ENCODE measurements around the gene SIAH1.
"Not testable (repeated sequence)": the region's sequence is repeated elsewhere in the genome, so short reads cannot be mapped to it uniquely, and the experiment has no call there.

Gene SIAH1

GRCh38 chr16:48395375-48395774 is 10.2 kb upstream of the SIAH1 start:
- DNase-seq: no peak
- intact Hi-C loops (cut with DNase I): no loop called here

- intact Hi-C loops (cut with DNase I): no loop called here
- peak in 5 of 42 donors; percentile 14 to 54 (median 21) for DNase-seq
Measured at GRCh38 chr16:48394355-48394703, 9.1 kb upstream of the SIAH1 start.

- intact Hi-C loops (cut with DNase I): no loop called here
- DNase-seq: peak; percentile 48 to 96 (median 80)
Measured at GRCh38 chr16:48393485-48394354, 8.5 kb upstream of the SIAH1 start.

DNA sequence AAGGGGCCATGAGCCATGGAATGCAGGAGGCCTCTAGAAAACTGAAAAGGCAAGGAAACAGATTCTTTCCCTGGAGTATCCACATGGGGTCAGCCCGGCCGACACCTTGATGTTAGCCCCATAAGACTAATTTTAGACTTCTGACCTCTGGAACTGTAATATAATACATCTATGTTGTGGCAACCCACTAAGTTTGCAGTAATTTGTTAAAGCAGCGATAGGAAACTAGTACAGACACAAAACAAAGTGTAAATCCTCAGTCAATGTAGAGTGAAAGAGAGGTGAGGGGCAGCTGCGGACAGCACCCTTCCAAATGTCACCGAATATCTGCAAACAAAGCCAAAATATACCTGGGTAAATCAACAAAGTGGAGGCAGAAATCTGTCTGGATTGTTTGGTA is 7.2 kb upstream of the SIAH1 start:
- intact Hi-C loops (cut with DNase I): no loop called here
- no peak for DNase-seq

DNA sequence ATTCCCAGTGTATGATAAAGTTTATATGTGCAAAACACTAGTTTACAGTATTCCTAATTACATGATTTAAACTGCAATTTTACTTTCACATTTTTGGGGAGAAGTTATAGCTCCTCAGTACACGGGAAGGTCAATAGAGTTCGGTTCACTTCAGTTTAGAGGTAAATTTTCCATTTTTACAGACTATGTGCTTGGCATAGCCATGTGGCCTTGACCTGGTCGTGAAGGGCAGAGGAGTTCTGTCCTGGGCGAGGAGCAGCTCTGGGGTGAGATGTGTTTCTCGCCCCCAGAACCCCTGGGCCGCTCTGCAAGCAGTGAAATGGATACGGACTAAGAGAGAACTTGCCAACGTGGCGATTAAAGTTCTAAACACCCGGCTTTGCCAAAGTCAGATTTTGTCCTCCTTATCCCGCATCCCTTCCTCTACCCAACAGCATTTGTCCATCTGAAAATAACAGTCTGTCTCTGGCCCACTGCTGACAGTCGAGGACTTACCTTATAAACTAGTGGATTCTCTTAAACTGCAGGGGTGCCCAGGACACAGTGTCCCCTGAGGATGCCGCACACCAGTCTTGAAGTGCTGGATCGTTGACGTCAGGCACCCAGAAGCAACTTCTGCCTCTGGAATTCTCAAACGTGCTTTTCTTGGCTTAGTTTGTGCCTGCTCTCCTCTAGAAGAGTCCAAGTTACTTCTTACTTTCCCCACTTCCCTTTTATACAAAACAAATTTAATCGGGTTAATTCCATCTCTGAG is 1.5 kb upstream of the SIAH1 start:
- intact Hi-C loops (cut with DNase I): no loop called here
- no peak for DNase-seq

GRCh38 chr16:48384520-48385252 is 527 bp downstream of the SIAH1 start:
- DNase-seq: peak in 41 of 42 donors; percentile 35 to 92 (median 72)
- intact Hi-C loops (cut with DNase I): no loop called here

GRCh38 chr16:48383877-48384519 is 1.2 kb downstream of the SIAH1 start:
- intact Hi-C loops (cut with DNase I): no loop called here
- DNase-seq: peak in 1 of 42 donors; percentile 25

DNA sequence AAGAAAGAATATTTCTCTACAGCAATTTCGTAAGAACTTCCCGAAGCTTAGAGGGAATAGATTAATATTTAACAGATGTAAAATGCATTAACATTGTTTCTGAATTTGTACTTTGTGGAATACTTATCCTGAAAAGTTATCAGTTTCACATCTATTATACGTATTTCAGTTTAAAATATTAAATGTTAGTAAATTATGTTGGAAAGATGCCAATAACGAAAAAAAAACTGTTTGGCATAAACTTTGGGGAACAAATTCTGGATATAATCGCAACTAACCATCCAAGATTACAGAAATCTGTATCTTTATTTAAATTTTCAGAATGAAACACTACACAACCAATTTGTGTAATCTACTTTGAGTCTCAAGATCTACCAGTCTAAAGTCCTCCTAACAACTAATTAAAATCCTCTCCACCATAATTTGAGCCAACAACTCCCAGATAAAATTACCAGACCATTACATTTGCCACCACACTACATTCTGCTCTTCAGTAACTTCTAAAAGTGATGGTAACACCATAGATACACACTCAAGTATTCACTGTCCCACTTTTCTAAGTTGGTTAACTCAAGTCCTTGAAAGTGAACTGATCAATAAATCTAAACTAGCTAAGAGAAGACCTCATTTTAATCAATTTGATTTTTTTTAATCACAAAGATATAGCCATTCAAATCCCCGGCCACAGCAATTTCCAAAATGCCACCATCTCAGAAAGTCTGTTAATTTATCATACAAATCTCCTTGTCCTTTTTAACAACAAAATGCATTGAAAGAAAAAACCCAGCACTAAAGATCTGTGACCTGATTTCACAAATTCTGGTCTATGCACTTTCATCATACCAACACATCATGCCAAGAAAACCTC is 2.0 kb downstream of the SIAH1 start:
- intact Hi-C loops (cut with DNase I): no loop called here
- no peak for DNase-seq

- DNase-seq: no peak
- intact Hi-C loops (cut with DNase I): no loop called here
Measured at GRCh38 chr16:48382131-48382530, 3.1 kb downstream of the SIAH1 start.

GRCh38 chr16:48381201-48381600 is 4.0 kb downstream of the SIAH1 start:
- no peak for DNase-seq
- intact Hi-C loops (cut with DNase I): no loop called here

GRCh38 chr16:48378836-48379235 is 6.4 kb downstream of the SIAH1 start:
- intact Hi-C loops (cut with DNase I): no loop called here
- DNase-seq: no peak

DNA sequence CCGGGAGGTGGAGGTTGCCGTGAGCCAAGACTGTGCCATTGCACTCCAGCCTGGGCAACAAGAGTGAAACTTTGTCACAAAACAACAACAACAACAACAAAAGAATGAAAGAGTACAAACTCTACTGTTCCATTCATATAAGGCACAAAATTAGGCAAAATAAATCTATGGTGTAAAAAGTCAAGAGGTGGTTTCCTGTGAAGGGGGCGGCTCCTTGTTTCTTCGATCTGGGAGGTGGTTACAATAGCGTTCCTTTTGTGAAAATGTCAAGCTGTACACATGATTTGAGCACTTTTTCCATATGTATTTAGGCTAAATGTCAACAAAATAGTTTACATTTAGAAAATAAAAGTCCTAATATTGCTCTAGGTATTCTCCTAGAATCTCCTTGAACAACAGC is 6.9 kb downstream of the SIAH1 start:
- intact Hi-C loops (cut with DNase I): no loop called here
- DNase-seq: no peak

DNA sequence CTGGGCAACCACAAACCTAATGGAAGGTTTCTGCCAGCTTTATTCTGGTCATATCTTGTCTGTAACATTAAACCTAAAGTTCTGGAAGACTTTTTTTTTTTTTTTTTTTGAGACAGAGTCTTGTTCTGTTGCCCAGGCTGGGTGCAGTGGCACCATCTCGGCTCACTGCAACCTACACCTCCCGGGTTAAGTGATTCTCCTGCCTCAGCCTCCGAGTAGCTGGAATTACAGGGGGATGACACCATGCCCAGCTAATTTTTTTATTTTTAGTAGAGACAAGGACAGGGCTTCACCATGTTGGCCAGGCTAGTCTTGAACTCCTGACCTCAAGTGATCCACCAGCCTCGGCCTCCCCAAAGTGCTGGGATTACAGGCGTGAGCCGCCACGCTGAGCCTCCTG is 7.9 kb downstream of the SIAH1 start:
- DNase-seq; intact Hi-C loops (cut with DNase I): not testable (repeated sequence)

GRCh38 chr16:48374255-48374654 is 11.0 kb downstream of the SIAH1 start:
- intact Hi-C loops (cut with DNase I): no loop called here
- no peak for DNase-seq

DNA sequence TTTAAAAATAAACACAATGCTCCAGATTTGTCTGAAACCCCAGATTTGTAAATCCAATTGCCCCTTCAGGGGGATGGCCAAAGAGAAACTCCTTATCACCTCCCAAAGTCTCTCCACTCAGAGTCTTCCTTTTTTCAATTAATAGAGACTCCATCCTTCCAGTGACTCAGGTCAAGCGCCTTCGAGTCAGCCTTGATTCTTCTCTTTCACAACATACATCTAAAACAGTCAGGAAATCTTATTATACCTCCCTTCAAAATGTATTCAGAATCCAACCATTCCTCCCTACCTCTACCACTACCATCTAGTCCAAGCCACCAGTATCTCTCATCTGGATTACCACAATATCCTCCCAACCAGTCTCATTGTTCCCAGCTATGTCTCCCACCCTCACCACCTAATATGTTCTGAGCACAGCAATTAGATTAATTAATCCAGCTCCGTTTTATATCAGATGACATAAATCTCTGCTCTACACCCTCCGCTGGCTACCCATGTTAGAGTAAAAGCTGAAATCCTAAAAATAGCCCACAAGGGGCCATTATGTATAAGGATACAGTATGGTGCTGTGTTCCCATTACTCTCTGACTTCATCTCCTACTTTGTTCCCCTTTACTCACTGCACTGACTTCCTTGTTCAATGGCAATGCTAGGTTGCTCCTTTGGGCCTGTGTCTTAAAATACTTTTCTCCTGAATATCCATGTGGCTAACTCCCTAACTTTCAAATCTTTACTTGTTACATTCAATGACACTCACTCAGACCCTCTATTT is 11.8 kb downstream of the SIAH1 start:
- no peak for DNase-seq
- intact Hi-C loops (cut with DNase I): no loop called here

GRCh38 chr16:48372744-48373143 is 12.5 kb downstream of the SIAH1 start:
- no peak for DNase-seq
- intact Hi-C loops (cut with DNase I): no loop called here

GRCh38 chr16:48371393-48371780 is 13.8 kb downstream of the SIAH1 start:
- intact Hi-C loops (cut with DNase I): no loop called here
- no peak for DNase-seq
